HCT116 (cell line): ENCODE measurements around the gene RNASE1. TPM values are rescaled to one million over a fixed set of nuclear protein-coding genes. Genes with fewer than 3 reads are reported as not detected.

Source experiments
- ATAC-seq: fragments of 200-7000 bp; cut with Tn5 transposase; 2 replicates; pipeline ENCODE4 v1.9.1; 2020; ENCODE audit warnings: mild to moderate bottlenecking, moderate library complexity
- Bru-seq: library from RNA; stranded (reverse); fragments of 400-500 nt; gene quantifications from one replicate; lab custom pipeline; 2021; lab: Mats Ljungman, UMichigan
- BruChase-seq, 2 experiments: library from RNA; stranded (reverse); fragments of 400-500 nt; gene quantifications; one replicate each; lab custom pipeline; 2021; lab: Mats Ljungman, UMichigan
- BruUV-seq: library from RNA; stranded (reverse); fragments of 400-500 nt; replicated peaks from 2 replicates; lab custom pipeline; 2021; lab: Mats Ljungman, UMichigan
- CTCF ChIA-PET: fragments of 300-600 bp; sonication (Branson Sonifier 250); formaldehyde crosslinking; loops from one replicate; lab custom pipeline; 2021; ENCODE audit warnings: antibody characterized with exemption; lab: Charles Lee
- POLR2A ChIA-PET: fragments of 300-600, 350-600 bp; sonication (Branson Sonifier 250); formaldehyde crosslinking; loops from one replicate; lab custom pipeline; 2021; ENCODE audit warnings: antibody characterized with exemption; lab: Charles Lee
- RAD21 ChIA-PET, 2 experiments: fragments of 300-600 bp; sonication (Branson Sonifier 250); formaldehyde crosslinking; loops; one replicate each; lab custom pipeline; 2023; ENCODE audit warnings: low total read pairs in 2 of 2; ENCODE audit not compliant: uncharacterized antibody in 2 of 2, unreplicated experiment in 2 of 2, low non-redundant PET in 1 of 2; lab: Charles Lee
- DNase-seq: peaks from one replicate; pipeline ENCODE4 v3.0.0-alpha.2; 2010; ENCODE audit warnings: low read depth, low spot score
- H2AFZ ChIP-seq: fragments of 200-600 bp; shearing (Covaris generic), sonication (generic); 2 replicates; pipeline ENCODE4 v1.6.1; 2017; ENCODE audit warnings: low read depth, mixed run types, mixed read lengths, antibody characterized with exemption, low read length; ENCODE audit not compliant: poor library complexity, severe bottlenecking
- H3K27ac ChIP-seq: 2 replicates; pipeline ENCODE4 v1.5.1; 2012; ENCODE audit warnings: low read depth, low read length
- H3K27me3 ChIP-seq: fragments of 200-600 bp; sonication (generic); 2 replicates; pipeline ENCODE4 v1.6.1; 2016; ENCODE audit warnings: mixed run types, low read length, mixed read lengths; ENCODE audit not compliant: insufficient read depth
- H3K36me3 ChIP-seq, 2 experiments: fragments of 200-500 bp in 1 of 2; fragments of 200-600 bp in 1 of 2; sonication (Bioruptor generic) in 1 of 2; sonication (generic) in 1 of 2; 2 replicates each; pipeline versions ENCODE4 v1.5.1 to v1.6.1; 2014 to 2016; ENCODE audit warnings: low read length in 2 of 2, inconsistent platforms in 1 of 2, mixed read lengths in 1 of 2, mixed run types in 1 of 2; ENCODE audit not compliant: insufficient read depth in 2 of 2, control insufficient read depth in 1 of 2
- H3K4me1 ChIP-seq, 2 experiments: fragments of 200-600 bp in 1 of 2; sonication (generic) in 1 of 2; 2 replicates each; pipeline versions ENCODE4 v1.5.1 to v1.6.1; 2012 to 2017; ENCODE audit warnings: low read length in 2 of 2, inconsistent platforms in 1 of 2, mild to moderate bottlenecking in 1 of 2, mixed read lengths in 1 of 2, mixed run types in 1 of 2, moderate library complexity in 1 of 2; ENCODE audit not compliant: insufficient read depth in 2 of 2, control insufficient read depth in 1 of 2
- H3K4me2 ChIP-seq: fragments of 200-600 bp; sonication (generic); 2 replicates; pipeline ENCODE4 v1.6.1; 2017; ENCODE audit warnings: mixed run types, low read length, mixed read lengths
- H3K4me3 ChIP-seq, 2 experiments: fragments of 200-600 bp in 1 of 2; sonication (generic) in 1 of 2; replicated peaks in 1 of 2; 2 replicates each; pipeline ENCODE4 v1.5.1; 2011 to 2016; ENCODE audit warnings: low read length in 2 of 2, control low read depth in 1 of 2, low read depth in 1 of 2, mild to moderate bottlenecking in 1 of 2, mixed read lengths in 1 of 2, mixed run types in 1 of 2
- H3K79me2 ChIP-seq: fragments of 200-600 bp; sonication (generic); 2 replicates; pipeline ENCODE4 v1.6.1; 2017; ENCODE audit warnings: mild to moderate bottlenecking, mixed run types, low read length, moderate library complexity, mixed read lengths; ENCODE audit not compliant: insufficient read depth
- H3K9ac ChIP-seq: fragments of 200-600 bp; sonication (generic); 2 replicates; pipeline ENCODE4 v1.6.1; 2016; ENCODE audit warnings: low read length, mixed read lengths
- H3K9me2 ChIP-seq: fragments of 200-600 bp; sonication (generic), shearing (Covaris generic); 2 replicates; pipeline ENCODE4 v1.6.1; 2017; ENCODE audit warnings: mixed run types, mild to moderate bottlenecking, moderate library complexity; ENCODE audit not compliant: insufficient read depth
- H3K9me3 ChIP-seq, 2 experiments: fragments of 200-500 bp in 1 of 2; fragments of 200-600 bp in 1 of 2; sonication (Bioruptor generic) in 1 of 2; sonication (generic) in 1 of 2; 2 replicates each; pipeline ENCODE4 v1.6.1; 2014 to 2017; ENCODE audit warnings: low read length in 2 of 2, mixed read lengths in 2 of 2, inconsistent platforms in 1 of 2, low read depth in 1 of 2, mild to moderate bottlenecking in 1 of 2, mixed run types in 1 of 2, moderate library complexity in 1 of 2; ENCODE audit not compliant: control insufficient read depth in 1 of 2, insufficient read depth in 1 of 2
- H4K20me1 ChIP-seq: fragments of 200-600 bp; sonication (generic), shearing (Covaris generic); 2 replicates; pipeline ENCODE4 v1.6.1; 2017; ENCODE audit warnings: mixed run types, mild to moderate bottlenecking, moderate library complexity; ENCODE audit not compliant: insufficient read depth
- CBX3 ChIP-seq: IDR thresholded peaks from 2 replicates; pipeline ENCODE4 v1.6.1; 2012; ENCODE audit warnings: low read depth
- ELF1 ChIP-seq: IDR thresholded peaks from 2 replicates; pipeline ENCODE4 v1.6.1; 2012; ENCODE audit warnings: low read depth, borderline replicate concordance
- FOSL1 ChIP-seq: IDR thresholded peaks from 2 replicates; pipeline ENCODE4 v1.6.1; 2012; ENCODE audit warnings: low read depth
- POLR2AphosphoS5 ChIP-seq: IDR thresholded peaks from 2 replicates; pipeline ENCODE4 v1.6.1; 2011; ENCODE audit warnings: mild to moderate bottlenecking, low read depth, low read length, moderate library complexity
- RAD21 ChIP-seq: IDR thresholded peaks from 2 replicates; pipeline ENCODE4 v1.6.1; 2012; ENCODE audit warnings: low read depth, mild to moderate bottlenecking
- SIN3A ChIP-seq: IDR thresholded peaks from 2 replicates; pipeline ENCODE4 v1.6.1; 2012; ENCODE audit warnings: low read depth
- TCF7L2 ChIP-seq: IDR thresholded peaks from 2 replicates; pipeline ENCODE4 v1.7.0; 2011; ENCODE audit warnings: borderline replicate concordance, inconsistent platforms; ENCODE audit not compliant: insufficient read depth, insufficient read length; ENCODE audit errors: extremely low read depth
- intact Hi-C: fragments of 100-400 bp; cut with micrococcal nuclease; formaldehyde crosslinking; loops from 2 replicates; pipeline ENCODE4 v1.10.0; 2022
- long read RNA-seq: library from polyadenylated mRNA; unstranded; transcript quantifications from one replicate; pipeline ENCODE4 v2.0.0, GENCODE V29; 2021; ENCODE audit not compliant: unreplicated experiment
- polyA plus RNA-seq: library from polyadenylated mRNA; unstranded; fragments of >200 nt; gene quantifications from 2 replicates; pipeline ENCODE4 v1.2.1, GENCODE V29; 2012; ENCODE audit warnings: missing spikeins
- total RNA-seq: library from RNA; stranded (reverse); gene quantifications from one replicate; pipeline ENCODE4 v1.2.1, GENCODE V29; 2021; ENCODE audit not compliant: unreplicated experiment

Gene RNASE1
- 3.3 TPM for total RNA-seq
- 5.9 and 6.2 TPM in 2 replicates for polyA plus RNA-seq
- Bru-seq, nascent RNA: percentile 67 among the genes with signal in this experiment
- percentile 87 among the genes with signal in this experiment for BruChase-seq, experiment 1, labeled RNA remaining after a 6-hour chase
- percentile 89 among the genes with signal in this experiment for BruChase-seq, experiment 2, labeled RNA remaining after a 2-hour chase
- long read RNA-seq, partial matches to known transcripts: 1 of 3 reads
- long read RNA-seq, other reads (novel, unspliced or antisense): 2 of 3 reads

GRCh38 chr14:20802341-20803084 lies at the start of gene RNASE1:
RNASE1 (minus strand) TSS chr14:20802844; CDS start chr14:20802068, 776 bp downstream.
- ChIA-PET CTCF (no interaction called here), POLR2A (no interaction called here), RAD21 (no interaction called here)
- no peak within 1 kb of the TSS for H3K27ac ChIP-seq
- H3K27me3 ChIP-seq: no peaks in the 10 kb centered on the region
- no peak for TF ChIP-seq ELF1
- no peak for TF ChIP-seq POLR2AphosphoS5
- TF ChIP-seq SIN3A: no peak
- TF ChIP-seq CBX3: no peak
- no peak for TF ChIP-seq FOSL1
- TF ChIP-seq RAD21: no peak
- TF ChIP-seq TCF7L2: no peak
- no peaks in the 10 kb centered on the region for H3K9me3 ChIP-seq
- intact Hi-C loops: no loop called here
- H3K4me2 ChIP-seq: no peak within 1 kb of the TSS
- H3K9me2 ChIP-seq: no peaks in the 10 kb centered on the region
- 0 out of 4 replicates have a peak, but pooled peaks cover 0 to 8% of the 10 kb centered on the region in 2 experiments for H3K4me1 ChIP-seq
- no peaks in the 10 kb centered on the region for H3K79me2 ChIP-seq
- BruUV-seq: no TSS peak
- H4K20me1 ChIP-seq: no peaks in the 10 kb centered on the region
- H3K36me3 ChIP-seq: no peaks in the 10 kb centered on the region
- no peak within 1 kb of the TSS for H2AFZ ChIP-seq
- no peak for ATAC-seq
- no peak within 1 kb of the TSS for H3K9ac ChIP-seq
- H3K4me3 ChIP-seq: no peak within 1 kb of the TSS
- no peak for DNase-seq
